ENCODE measurements around the gene KCTD5.
"Not testable (repeated sequence)": the region's sequence is repeated elsewhere in the genome, so short reads cannot be mapped to it uniquely, and the experiment has no call there.

The KCTD5 gene

GRCh38 chr16:2682209-2683021, at the start of gene KCTD5:
KCTD5 (plus strand) TSS chr16:2682523; CDS start chr16:2682549, 26 bp downstream.
- DNase-seq, result peak; percentile 77 to 100 (median 96)

GRCh38 chr16:2639071-2639721, 43.1 kb upstream of the KCTD5 start:
- not testable (repeated sequence) for DNase-seq

- not testable (repeated sequence) for DNase-seq
These were observed 42.6 kb upstream of the KCTD5 start for GRCh38 chr16:2639722-2640072.

GRCh38 chr16:2642561-2642960, 39.8 kb upstream of the KCTD5 start:
- not testable (repeated sequence) for DNase-seq

- not testable (repeated sequence) for DNase-seq
These were observed 37.4 kb upstream of the KCTD5 start for GRCh38 chr16:2644754-2645453.

- not testable (repeated sequence) for DNase-seq
These were observed 31.0 kb upstream of the KCTD5 start for GRCh38 chr16:2651268-2651871.

- DNase-seq, result not testable (repeated sequence)
These were observed 28.4 kb upstream of the KCTD5 start for GRCh38 chr16:2653915-2654314.

GRCh38 chr16:2654949-2655348, 27.4 kb upstream of the KCTD5 start:
- not testable (repeated sequence) for DNase-seq

GRCh38 chr16:2656985-2657384, 25.3 kb upstream of the KCTD5 start:
- DNase-seq, result no peak

- DNase-seq, result not testable (repeated sequence)
These were observed 24.5 kb upstream of the KCTD5 start for GRCh38 chr16:2657803-2658202.

GRCh38 chr16:2659560-2659959, 22.8 kb upstream of the KCTD5 start:
- DNase-seq, result not testable (repeated sequence)

GRCh38 chr16:2660014-2660662, 22.2 kb upstream of the KCTD5 start:
- not testable (repeated sequence) for DNase-seq

- DNase-seq, result peak in 18 of 51 donors; percentile 4 to 42 (median 20)
These were observed 21.5 kb upstream of the KCTD5 start for GRCh38 chr16:2660755-2661373.

GRCh38 chr16:2663553-2664546, 18.5 kb upstream of the KCTD5 start:
- DNase-seq, result peak in 1 of 51 donors; percentile 3

GRCh38 chr16:2664574-2664982, 17.7 kb upstream of the KCTD5 start:
- DNase-seq, result no peak

- not testable (repeated sequence) for DNase-seq
These were observed 15.7 kb upstream of the KCTD5 start for GRCh38 chr16:2666671-2667070.

GRCh38 chr16:2669587-2669986, 12.7 kb upstream of the KCTD5 start:
- DNase-seq, result not testable (repeated sequence)

GRCh38 chr16:2670017-2670416, 12.3 kb upstream of the KCTD5 start:
- DNase-seq, result peak in 35 of 51 donors; percentile 11 to 85 (median 57)

GRCh38 chr16:2671193-2671592, 11.1 kb upstream of the KCTD5 start:
- not testable (repeated sequence) for DNase-seq

Data from hypothalamus (tissue), 51 donors.